SK-N-MC (cell line): ENCODE measurements around the gene U2AF2.

Experiments
- EZH2 ChIP-seq: fragments of 200-600 bp; sonication (generic); IDR thresholded peaks from one replicate; pipeline ENCODE4 v1.6.1; 2017; ENCODE audit warnings: antibody characterized with exemption
- POLR2AphosphoS5 ChIP-seq: IDR thresholded peaks from 2 replicates; pipeline ENCODE4 v1.6.1; 2012; ENCODE audit warnings: mild to moderate bottlenecking, low read depth, low read length, borderline replicate concordance

- no peak for TF ChIP-seq EZH2
- no peak for TF ChIP-seq POLR2AphosphoS5
Measured at GRCh38 chr19:55621673-55622231, 33.1 kb upstream of the U2AF2 start.
